HepG2 (cell line): ENCODE data around the gene PSMC5. TPM values are rescaled to one million over a fixed set of nuclear protein-coding genes. Genes with fewer than 3 reads are reported as not detected.

Experiments
- GPN1 ChIP-seq: sonication (generic); formaldehyde crosslinking; IDR thresholded peaks from 2 replicates; pipeline ENCODE4 v1.5.1; 2020; ENCODE audit warnings: missing genetic modification reagents, borderline replicate concordance
- KMT2B ChIP-seq: IDR thresholded peaks from 2 replicates; pipeline ENCODE4 v1.6.1; 2016; ENCODE audit warnings: missing genetic modification reagents, missing compliant biosample characterization
- MED13 ChIP-seq: sonication (generic); formaldehyde crosslinking; IDR thresholded peaks from 2 replicates; pipeline ENCODE4 v1.5.0; 2020; ENCODE audit warnings: missing genetic modification reagents
- NFE2L2 ChIP-seq: fragments of 150-350 bp; IDR thresholded peaks from 2 replicates; pipeline ENCODE4 v1.6.1; 2014; ENCODE audit warnings: low read length
- NFRKB ChIP-seq: fragments of 450-650 bp; IDR thresholded peaks from 2 replicates; pipeline ENCODE4 v1.6.1; 2017
- PHF20 ChIP-seq: sonication (generic); formaldehyde crosslinking; IDR thresholded peaks from 2 replicates; pipeline ENCODE4 v1.5.0; 2020; ENCODE audit warnings: mild to moderate bottlenecking, missing genetic modification reagents
- PITX1 ChIP-seq: sonication (generic); formaldehyde crosslinking; IDR thresholded peaks from 2 replicates; pipeline ENCODE4 v1.5.1; 2020; ENCODE audit warnings: mild to moderate bottlenecking, missing genetic modification reagents
- SIX1 ChIP-seq: sonication (generic); formaldehyde crosslinking; IDR thresholded peaks from 2 replicates; pipeline ENCODE4 v1.4.0; 2020; ENCODE audit warnings: missing genetic modification reagents, borderline replicate concordance
- SRSF4 ChIP-seq: fragments of 200-400 bp; formaldehyde crosslinking; IDR thresholded peaks from one replicate; pipeline ENCODE4 v1.6.1; 2018; ENCODE audit warnings: mild to moderate bottlenecking, low read depth, low read length, moderate library complexity; ENCODE audit not compliant: poor library complexity, severe bottlenecking
- ZBTB42 ChIP-seq: sonication (generic); formaldehyde crosslinking; IDR thresholded peaks from 2 replicates; pipeline ENCODE4 v1.5.0; 2020; ENCODE audit warnings: mild to moderate bottlenecking, missing genetic modification reagents
- ZNF232 ChIP-seq: sonication (generic); formaldehyde crosslinking; IDR thresholded peaks from 2 replicates; pipeline ENCODE4 v1.4.0; 2020; ENCODE audit warnings: missing genetic modification reagents, borderline replicate concordance
- ZNF367 ChIP-seq: sonication (generic); formaldehyde crosslinking; IDR thresholded peaks from 2 replicates; pipeline ENCODE4 v1.4.0; 2020; ENCODE audit warnings: missing genetic modification reagents, borderline replicate concordance
- ZNF570 ChIP-seq: sonication (generic); formaldehyde crosslinking; IDR thresholded peaks from 2 replicates; pipeline ENCODE4 v1.4.0; 2020; ENCODE audit warnings: mild to moderate bottlenecking, missing genetic modification reagents, borderline replicate concordance
- ZSCAN25 ChIP-seq: sonication (generic); formaldehyde crosslinking; IDR thresholded peaks from 2 replicates; pipeline ENCODE4 v1.8.0; 2022; ENCODE audit warnings: mild to moderate bottlenecking, missing genetic modification reagents
- polyA plus RNA-seq, 8 experiments: library from polyadenylated mRNA; depleted of rRNA in 3 of 8; stranded (reverse) in 7 of 8; unstranded in 1 of 8; fragments of >200 nt; fragmentation: Illumina TruSeq in 4 of 8; extraction: Trizol in 4 of 8; gene quantifications; 2 replicates each; pipeline versions ENCODE4 v1.2.1 to v1.2.3, GENCODE V29; 2011 to 2016; ENCODE audit warnings: low read depth in 4 of 8, missing spikeins in 1 of 8, mixed read lengths in 1 of 8; ENCODE audit not compliant: insufficient read depth in 1 of 8
- total RNA-seq, 5 experiments: library from RNA; depleted of rRNA; stranded (reverse); fragments of >200 nt; fragmentation: Illumina TruSeq; extraction: Trizol; gene quantifications; 2 replicates each; pipeline ENCODE4 v1.2.3, GENCODE V29; 2016; ENCODE audit warnings: low read depth in 1 of 5
- TF ChIP-seq, protein P1 (sequence below): sonication (generic); formaldehyde crosslinking; conservative IDR thresholded peaks from 2 replicates; pipeline ENCODE4 v1.4.0; 2020; ENCODE audit warnings: missing genetic modification reagents
- TF ChIP-seq, protein P2 (sequence below): sonication (generic); formaldehyde crosslinking; IDR thresholded peaks from 2 replicates; pipeline ENCODE4 v1.5.1; 2020; ENCODE audit warnings: missing genetic modification reagents, mild to moderate bottlenecking, borderline replicate concordance
- TF ChIP-seq, protein P3 (sequence below): IDR thresholded peaks from 2 replicates; pipeline ENCODE4 v1.6.1; 2016
- TF ChIP-seq, protein P4 (sequence below): sonication (generic); formaldehyde crosslinking; conservative IDR thresholded peaks from 2 replicates; pipeline ENCODE4 v1.4.0; 2020; ENCODE audit warnings: missing genetic modification reagents
- TF ChIP-seq, protein P5 (sequence below): sonication (generic); formaldehyde crosslinking; IDR thresholded peaks from 2 replicates; pipeline ENCODE4 v1.5.1; 2020; ENCODE audit warnings: mild to moderate bottlenecking, missing genetic modification reagents

Gene PSMC5
- total and polyA plus RNA-seq, 2 of the 13 experiments (the other 11 are each of a cell fraction or from before 2014, with no cell fraction given), result 35.3 to 128 TPM

DNA sequence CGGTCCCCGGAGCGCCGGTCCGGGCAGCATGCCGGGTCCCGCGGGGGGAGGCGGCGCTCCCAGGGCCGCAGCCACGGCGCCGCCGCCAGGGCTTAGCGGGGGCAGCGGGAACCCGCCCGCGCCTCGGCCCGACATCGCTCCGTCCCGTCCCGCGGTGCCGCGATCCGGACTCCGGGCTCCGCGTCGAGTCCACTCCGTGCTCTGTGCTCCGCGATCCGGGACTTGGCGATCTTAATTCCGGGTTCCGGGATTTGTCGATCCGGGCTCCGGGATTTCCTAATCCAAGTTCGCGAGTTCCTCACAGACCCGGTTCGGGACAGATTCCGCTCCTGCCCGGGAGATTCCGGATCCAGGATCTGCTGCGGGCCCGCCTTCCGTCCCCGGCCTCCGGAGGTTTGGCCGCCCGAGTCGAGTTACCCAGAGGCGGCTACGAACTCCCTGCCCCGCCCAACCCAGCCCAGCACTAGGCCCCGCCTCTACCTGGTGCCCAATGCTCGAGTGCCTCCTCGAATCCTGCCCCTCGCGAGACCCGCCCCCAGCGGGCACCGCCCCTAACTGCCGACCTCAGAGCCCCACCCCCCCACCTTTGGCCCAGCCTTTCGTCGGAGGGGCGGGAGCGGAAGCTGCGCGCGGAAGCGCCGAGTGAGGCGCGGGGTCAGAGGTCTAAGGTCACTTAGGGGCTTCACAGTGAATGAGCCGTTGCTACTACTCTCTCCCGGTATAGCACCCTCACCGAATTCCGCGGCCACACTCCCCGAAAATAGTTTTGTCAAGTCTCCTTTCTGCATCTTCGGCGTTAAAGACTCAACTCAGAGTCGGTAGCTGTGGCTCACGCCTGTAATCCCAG, 15.5 kb downstream of the PSMC5 start, which contains the start of gene SMARCD2 (continued):
- TF ChIP-seq, protein P1, sequence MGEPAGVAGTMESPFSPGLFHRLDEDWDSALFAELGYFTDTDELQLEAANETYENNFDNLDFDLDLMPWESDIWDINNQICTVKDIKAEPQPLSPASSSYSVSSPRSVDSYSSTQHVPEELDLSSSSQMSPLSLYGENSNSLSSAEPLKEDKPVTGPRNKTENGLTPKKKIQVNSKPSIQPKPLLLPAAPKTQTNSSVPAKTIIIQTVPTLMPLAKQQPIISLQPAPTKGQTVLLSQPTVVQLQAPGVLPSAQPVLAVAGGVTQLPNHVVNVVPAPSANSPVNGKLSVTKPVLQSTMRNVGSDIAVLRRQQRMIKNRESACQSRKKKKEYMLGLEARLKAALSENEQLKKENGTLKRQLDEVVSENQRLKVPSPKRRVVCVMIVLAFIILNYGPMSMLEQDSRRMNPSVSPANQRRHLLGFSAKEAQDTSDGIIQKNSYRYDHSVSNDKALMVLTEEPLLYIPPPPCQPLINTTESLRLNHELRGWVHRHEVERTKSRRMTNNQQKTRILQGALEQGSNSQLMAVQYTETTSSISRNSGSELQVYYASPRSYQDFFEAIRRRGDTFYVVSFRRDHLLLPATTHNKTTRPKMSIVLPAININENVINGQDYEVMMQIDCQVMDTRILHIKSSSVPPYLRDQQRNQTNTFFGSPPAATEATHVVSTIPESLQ, result peak; percentile 93; the same call in 1 of the 2 replicates
- TF ChIP-seq MED13 (CRISPR knock-in tag), result peak; percentile 92
- TF ChIP-seq, protein P2, sequence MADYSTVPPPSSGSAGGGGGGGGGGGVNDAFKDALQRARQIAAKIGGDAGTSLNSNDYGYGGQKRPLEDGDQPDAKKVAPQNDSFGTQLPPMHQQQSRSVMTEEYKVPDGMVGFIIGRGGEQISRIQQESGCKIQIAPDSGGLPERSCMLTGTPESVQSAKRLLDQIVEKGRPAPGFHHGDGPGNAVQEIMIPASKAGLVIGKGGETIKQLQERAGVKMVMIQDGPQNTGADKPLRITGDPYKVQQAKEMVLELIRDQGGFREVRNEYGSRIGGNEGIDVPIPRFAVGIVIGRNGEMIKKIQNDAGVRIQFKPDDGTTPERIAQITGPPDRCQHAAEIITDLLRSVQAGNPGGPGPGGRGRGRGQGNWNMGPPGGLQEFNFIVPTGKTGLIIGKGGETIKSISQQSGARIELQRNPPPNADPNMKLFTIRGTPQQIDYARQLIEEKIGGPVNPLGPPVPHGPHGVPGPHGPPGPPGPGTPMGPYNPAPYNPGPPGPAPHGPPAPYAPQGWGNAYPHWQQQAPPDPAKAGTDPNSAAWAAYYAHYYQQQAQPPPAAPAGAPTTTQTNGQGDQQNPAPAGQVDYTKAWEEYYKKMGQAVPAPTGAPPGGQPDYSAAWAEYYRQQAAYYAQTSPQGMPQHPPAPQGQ, result peak; percentile 86; the same call in 1 of the 2 replicates
- no peak for TF ChIP-seq NFRKB
- TF ChIP-seq, protein P3, sequence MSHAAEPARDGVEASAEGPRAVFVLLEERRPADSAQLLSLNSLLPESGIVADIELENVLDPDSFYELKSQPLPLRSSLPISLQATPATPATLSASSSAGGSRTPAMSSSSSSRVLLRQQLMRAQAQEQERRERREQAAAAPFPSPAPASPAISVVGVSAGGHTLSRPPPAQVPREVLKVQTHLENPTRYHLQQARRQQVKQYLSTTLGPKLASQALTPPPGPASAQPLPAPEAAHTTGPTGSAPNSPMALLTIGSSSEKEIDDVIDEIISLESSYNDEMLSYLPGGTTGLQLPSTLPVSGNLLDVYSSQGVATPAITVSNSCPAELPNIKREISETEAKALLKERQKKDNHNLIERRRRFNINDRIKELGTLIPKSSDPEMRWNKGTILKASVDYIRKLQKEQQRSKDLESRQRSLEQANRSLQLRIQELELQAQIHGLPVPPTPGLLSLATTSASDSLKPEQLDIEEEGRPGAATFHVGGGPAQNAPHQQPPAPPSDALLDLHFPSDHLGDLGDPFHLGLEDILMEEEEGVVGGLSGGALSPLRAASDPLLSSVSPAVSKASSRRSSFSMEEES (CRISPR knock-in tag), result peak; percentile 14; the same call in 1 of the 2 replicates
- peak; percentile 86 for TF ChIP-seq SIX1 (CRISPR knock-in tag)
- TF ChIP-seq NFE2L2, result 0 out of 2 replicates have a peak, but pooled peaks have one; percentile 11
- TF ChIP-seq KMT2B, result peak; percentile 90
- TF ChIP-seq, protein P4, sequence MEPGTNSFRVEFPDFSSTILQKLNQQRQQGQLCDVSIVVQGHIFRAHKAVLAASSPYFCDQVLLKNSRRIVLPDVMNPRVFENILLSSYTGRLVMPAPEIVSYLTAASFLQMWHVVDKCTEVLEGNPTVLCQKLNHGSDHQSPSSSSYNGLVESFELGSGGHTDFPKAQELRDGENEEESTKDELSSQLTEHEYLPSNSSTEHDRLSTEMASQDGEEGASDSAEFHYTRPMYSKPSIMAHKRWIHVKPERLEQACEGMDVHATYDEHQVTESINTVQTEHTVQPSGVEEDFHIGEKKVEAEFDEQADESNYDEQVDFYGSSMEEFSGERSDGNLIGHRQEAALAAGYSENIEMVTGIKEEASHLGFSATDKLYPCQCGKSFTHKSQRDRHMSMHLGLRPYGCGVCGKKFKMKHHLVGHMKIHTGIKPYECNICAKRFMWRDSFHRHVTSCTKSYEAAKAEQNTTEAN (CRISPR knock-in tag), result peak; percentile 91
- TF ChIP-seq ZNF570, result no peak
- peak; percentile 45 for TF ChIP-seq ZSCAN25 (CRISPR knock-in tag)
- TF ChIP-seq PHF20 (CRISPR knock-in tag), result peak; percentile 78
- TF ChIP-seq, protein P5, sequence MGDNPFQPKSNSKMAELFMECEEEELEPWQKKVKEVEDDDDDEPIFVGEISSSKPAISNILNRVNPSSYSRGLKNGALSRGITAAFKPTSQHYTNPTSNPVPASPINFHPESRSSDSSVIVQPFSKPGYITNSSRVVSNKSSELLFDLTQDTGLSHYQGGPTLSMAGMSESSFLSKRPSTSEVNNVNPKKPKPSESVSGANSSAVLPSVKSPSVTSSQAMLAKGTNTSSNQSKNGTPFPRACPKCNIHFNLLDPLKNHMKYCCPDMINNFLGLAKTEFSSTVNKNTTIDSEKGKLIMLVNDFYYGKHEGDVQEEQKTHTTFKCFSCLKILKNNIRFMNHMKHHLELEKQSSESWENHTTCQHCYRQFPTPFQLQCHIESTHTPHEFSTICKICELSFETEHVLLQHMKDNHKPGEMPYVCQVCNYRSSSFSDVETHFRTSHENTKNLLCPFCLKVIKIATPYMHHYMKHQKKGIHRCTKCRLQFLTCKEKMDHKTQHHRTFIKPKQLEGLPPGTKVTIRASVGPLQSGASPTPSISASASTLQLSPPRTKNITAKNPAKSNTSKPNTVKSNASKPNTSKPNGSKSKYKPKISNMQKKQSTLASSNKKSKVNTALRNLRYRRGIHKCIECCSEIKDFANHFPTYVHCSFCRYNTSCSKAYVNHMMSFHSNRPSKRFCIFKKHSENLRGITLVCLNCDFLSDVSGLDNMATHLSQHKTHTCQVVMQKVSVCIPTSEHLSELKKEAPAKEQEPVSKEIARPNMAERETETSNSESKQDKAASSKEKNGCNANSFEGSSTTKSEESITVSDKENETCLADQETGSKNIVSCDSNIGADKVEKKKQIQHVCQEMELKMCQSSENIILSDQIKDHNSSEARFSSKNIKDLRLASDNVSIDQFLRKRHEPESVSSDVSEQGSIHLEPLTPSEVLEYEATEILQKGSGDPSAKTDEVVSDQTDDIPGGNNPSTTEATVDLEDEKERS, result no peak
- TF ChIP-seq SRSF4, result peak; percentile 100
- 0 out of 2 replicates have a peak, but pooled peaks have one; percentile 41 for TF ChIP-seq ZNF367 (CRISPR knock-in tag)
- TF ChIP-seq PITX1 (CRISPR knock-in tag), result peak; percentile 99
- TF ChIP-seq ZNF232 (CRISPR knock-in tag), result peak; percentile 97
- TF ChIP-seq GPN1 (CRISPR knock-in tag), result no peak
- 0 out of 2 replicates have a peak, but pooled peaks have one; percentile 56 for TF ChIP-seq ZBTB42 (CRISPR knock-in tag)
